DOHH2 (cell line): ENCODE results near the gene CCDC85C.

ENCODE experiments used
- H3F3A ChIP-seq: fragments of 200-600 bp; sonication (generic), shearing (Covaris generic); 2 replicates; pipeline ENCODE4 v1.6.0; 2016; ENCODE audit warnings: antibody characterized with exemption, mild to moderate bottlenecking; ENCODE audit not compliant: control insufficient read depth, insufficient read depth
- H3K27ac ChIP-seq: fragments of 200-600 bp; sonication (generic); 2 replicates; pipeline ENCODE4 v1.5.1; 2014; ENCODE audit warnings: low read depth, mild to moderate bottlenecking, low read length, moderate library complexity
- H3K27me3 ChIP-seq: fragments of 200-600 bp; sonication (generic); 2 replicates; pipeline ENCODE4 v1.6.1; 2014; ENCODE audit warnings: mild to moderate bottlenecking, low read length, mixed read lengths; ENCODE audit not compliant: control insufficient read depth
- H3K36me3 ChIP-seq: fragments of 200-600 bp; sonication (generic); 2 replicates; pipeline ENCODE4 v1.6.1; 2014; ENCODE audit warnings: mild to moderate bottlenecking, low read length, moderate library complexity, mixed read lengths; ENCODE audit not compliant: control insufficient read depth
- H3K4me1 ChIP-seq: fragments of 200-600 bp; sonication (generic); 2 replicates; pipeline ENCODE4 v1.6.1; 2014; ENCODE audit warnings: mild to moderate bottlenecking, low read length, mixed read lengths; ENCODE audit not compliant: control insufficient read depth
- H3K4me2 ChIP-seq: fragments of 200-600 bp; sonication (generic); 2 replicates; pipeline ENCODE4 v1.6.0; 2014; ENCODE audit warnings: mild to moderate bottlenecking, low read length, moderate library complexity
- H3K4me3 ChIP-seq: fragments of 200-600 bp; sonication (generic); 2 replicates; pipeline ENCODE4 v1.5.1; 2014; ENCODE audit warnings: mild to moderate bottlenecking, low read length, mixed read lengths
- H3K79me2 ChIP-seq: fragments of 200-600 bp; sonication (generic); 2 replicates; pipeline ENCODE4 v1.6.1; 2014; ENCODE audit warnings: mild to moderate bottlenecking, low read length, mixed read lengths; ENCODE audit not compliant: control insufficient read depth
- H3K9me2 ChIP-seq: fragments of 200-600 bp; sonication (generic); replicated peaks from 2 replicates; pipeline ENCODE4 v1.6.1; 2014; ENCODE audit warnings: mild to moderate bottlenecking, low read length, mixed read lengths; ENCODE audit not compliant: control insufficient read depth
- H3K9me3 ChIP-seq: fragments of 200-600 bp; sonication (generic); 2 replicates; pipeline ENCODE4 v1.6.1; 2014; ENCODE audit warnings: antibody characterized with exemption, low read length, mixed read lengths; ENCODE audit not compliant: control insufficient read depth, insufficient read depth
- H4K20me1 ChIP-seq: fragments of 200-600 bp; sonication (generic); 2 replicates; pipeline ENCODE4 v1.6.0; 2014; ENCODE audit warnings: low read depth, mild to moderate bottlenecking, antibody characterized with exemption, low read length, moderate library complexity; ENCODE audit not compliant: control insufficient read depth, insufficient read depth
- EZH2phosphoT487 ChIP-seq: fragments of 200-600 bp; sonication (generic); IDR thresholded peaks from 2 replicates; pipeline ENCODE4 v1.6.1; 2017; ENCODE audit warnings: borderline replicate concordance, mild to moderate bottlenecking, antibody characterized with exemption, low read length, moderate library complexity, mixed read lengths
- TF ChIP-seq, protein P1 (sequence below): fragments of 200-600 bp; sonication (generic); IDR thresholded peaks from one replicate; pipeline ENCODE4 v1.5.1; 2014; ENCODE audit warnings: antibody characterized with exemption, mild to moderate bottlenecking, low read depth, low read length; ENCODE audit not compliant: poor library complexity, severe bottlenecking

Gene CCDC85C

DNA sequence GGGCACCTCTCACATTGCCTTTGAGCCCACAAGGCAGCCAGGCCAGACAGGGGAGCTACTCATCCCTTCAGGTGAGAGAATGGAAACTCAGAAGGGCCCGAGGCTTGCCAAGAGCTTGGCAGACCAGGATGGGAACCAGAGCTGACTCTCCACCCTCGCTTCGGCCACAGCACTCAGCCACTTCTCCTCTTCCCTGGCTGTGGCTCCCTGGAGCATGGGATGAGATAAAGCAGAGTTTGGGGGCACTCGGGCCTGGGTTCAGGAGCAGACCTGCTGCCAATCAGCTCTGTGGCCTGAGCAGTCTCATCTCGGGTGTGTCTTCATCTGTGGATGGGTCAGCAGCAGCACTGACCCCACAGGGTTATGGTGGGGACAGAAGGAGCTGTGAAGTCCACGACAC is 20.0 kb upstream of the CCDC85C start:
- Histone ChIP-seq H3K27me3 (no peaks in the 10 kb centered on the region; the same call in 1 of the 2 replicates), H3F3A (no peaks in the 10 kb centered on the region), H3K36me3 (no peaks in the 10 kb centered on the region), H3K79me2 (no peaks in the 10 kb centered on the region), H3K4me3 (no peak overlapping the region), H3K4me1 (no peaks in the 10 kb centered on the region), H4K20me1 (no peaks in the 10 kb centered on the region; the same call in 1 of the 2 replicates), H3K9me3 (no peaks in the 10 kb centered on the region), H3K4me2 (no peak overlapping the region), H3K9me2 (no peaks in the 10 kb centered on the region), H3K27ac (no peak overlapping the region)
- no peak for TF ChIP-seq EZH2phosphoT487
- TF ChIP-seq, protein P1, sequence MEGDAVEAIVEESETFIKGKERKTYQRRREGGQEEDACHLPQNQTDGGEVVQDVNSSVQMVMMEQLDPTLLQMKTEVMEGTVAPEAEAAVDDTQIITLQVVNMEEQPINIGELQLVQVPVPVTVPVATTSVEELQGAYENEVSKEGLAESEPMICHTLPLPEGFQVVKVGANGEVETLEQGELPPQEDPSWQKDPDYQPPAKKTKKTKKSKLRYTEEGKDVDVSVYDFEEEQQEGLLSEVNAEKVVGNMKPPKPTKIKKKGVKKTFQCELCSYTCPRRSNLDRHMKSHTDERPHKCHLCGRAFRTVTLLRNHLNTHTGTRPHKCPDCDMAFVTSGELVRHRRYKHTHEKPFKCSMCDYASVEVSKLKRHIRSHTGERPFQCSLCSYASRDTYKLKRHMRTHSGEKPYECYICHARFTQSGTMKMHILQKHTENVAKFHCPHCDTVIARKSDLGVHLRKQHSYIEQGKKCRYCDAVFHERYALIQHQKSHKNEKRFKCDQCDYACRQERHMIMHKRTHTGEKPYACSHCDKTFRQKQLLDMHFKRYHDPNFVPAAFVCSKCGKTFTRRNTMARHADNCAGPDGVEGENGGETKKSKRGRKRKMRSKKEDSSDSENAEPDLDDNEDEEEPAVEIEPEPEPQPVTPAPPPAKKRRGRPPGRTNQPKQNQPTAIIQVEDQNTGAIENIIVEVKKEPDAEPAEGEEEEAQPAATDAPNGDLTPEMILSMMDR, result no peak

DNA sequence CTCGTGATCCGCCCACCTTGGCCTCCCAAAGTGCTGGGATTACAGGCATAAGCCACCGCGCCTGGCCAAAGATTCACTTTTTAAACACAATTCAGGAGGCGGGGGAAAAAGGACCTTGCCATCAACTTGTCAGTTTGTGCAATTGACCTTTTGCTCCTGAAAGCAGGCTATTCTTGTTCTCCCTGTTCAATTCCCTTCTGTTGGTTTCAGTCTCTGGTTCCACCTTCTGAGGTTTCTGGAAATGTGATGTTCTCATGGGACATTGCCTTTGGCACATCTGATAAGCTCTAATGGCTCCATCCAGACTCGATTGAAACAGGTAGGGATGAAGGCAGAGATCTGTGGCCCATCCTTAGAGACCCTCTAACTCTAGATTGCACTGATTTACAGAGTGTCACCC is 17.9 kb upstream of the CCDC85C start:
- Histone ChIP-seq H3K9me2 (no peaks in the 10 kb centered on the region), H3K36me3 (no peaks in the 10 kb centered on the region), H4K20me1 (no peaks in the 10 kb centered on the region; the same call in 1 of the 2 replicates), H3K27me3 (peaks cover under 1% of the 10 kb centered on the region; the same call in 1 of the 2 replicates), H3K4me1 (no peaks in the 10 kb centered on the region), H3K4me3 (no peak overlapping the region), H3K9me3 (no peaks in the 10 kb centered on the region), H3K4me2 (no peak overlapping the region), H3K27ac (no peak overlapping the region), H3F3A (no peaks in the 10 kb centered on the region), H3K79me2 (no peaks in the 10 kb centered on the region)
- no peak for TF ChIP-seq EZH2phosphoT487
- TF ChIP-seq, protein P1, result no peak

DNA sequence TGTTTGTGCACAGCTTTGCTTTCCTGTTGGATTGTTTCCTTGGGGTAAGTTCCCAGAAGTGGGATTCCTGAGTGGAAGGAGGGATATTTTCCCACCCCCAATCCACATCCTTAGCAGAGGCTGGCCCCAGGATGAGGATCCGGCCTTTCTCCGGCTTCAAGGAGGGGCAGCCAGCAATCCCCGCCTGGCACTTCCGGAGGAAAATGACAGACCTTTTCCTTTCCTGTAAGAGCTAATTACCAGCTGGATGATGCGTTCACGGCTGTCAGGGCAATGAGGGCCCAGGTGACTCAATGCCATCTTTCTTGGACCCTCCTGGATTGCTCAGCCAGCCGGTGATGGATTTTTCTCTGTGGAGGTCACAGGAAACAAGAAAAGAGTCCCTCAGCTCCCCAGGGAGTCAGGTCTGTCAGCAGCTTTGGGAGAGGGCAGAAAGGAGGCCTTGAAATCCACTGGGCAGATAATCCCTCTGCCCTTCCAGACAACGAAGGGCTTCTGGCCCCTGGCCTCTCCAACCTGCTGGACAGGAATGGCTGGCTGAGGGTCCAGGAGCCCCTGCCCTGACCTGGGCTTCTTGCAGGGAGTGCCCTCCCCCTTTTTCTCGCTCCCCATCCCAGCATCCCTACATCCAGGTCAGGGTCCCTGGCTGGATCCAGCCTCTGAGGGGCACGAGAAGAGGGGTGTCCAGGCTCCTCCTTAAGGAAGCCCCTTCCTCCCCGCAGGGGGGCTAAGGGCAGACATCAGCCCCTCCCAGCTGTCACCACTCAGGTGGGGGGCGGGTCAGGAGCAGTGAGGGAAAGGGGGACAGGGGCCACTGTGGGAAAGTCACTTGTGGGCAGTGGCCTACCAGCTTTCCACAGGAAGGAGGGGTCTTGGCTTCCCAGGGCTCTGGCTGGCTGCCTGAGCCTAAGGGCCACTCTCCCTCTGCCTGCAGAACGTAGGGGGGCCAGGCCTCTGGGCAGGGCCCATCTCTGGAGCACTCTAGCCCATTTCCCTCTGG is 16.1 kb upstream of the CCDC85C start:
- H3K4me2 ChIP-seq, result no peak overlapping the region
- H3F3A ChIP-seq, result no peaks in the 10 kb centered on the region
- TF ChIP-seq, protein P1, result no peak
- no peak for TF ChIP-seq EZH2phosphoT487
- H3K9me2 ChIP-seq, result no peaks in the 10 kb centered on the region
- no peaks in the 10 kb centered on the region; the same call in 1 of the 2 replicates for H4K20me1 ChIP-seq
- no peaks in the 10 kb centered on the region for H3K36me3 ChIP-seq
- H3K4me3 ChIP-seq, result no peak overlapping the region
- H3K4me1 ChIP-seq, result no peaks in the 10 kb centered on the region
- H3K27ac ChIP-seq, result no peak overlapping the region
- peaks cover 6% of the 10 kb centered on the region; the same call in 1 of the 2 replicates for H3K27me3 ChIP-seq
- no peaks in the 10 kb centered on the region for H3K9me3 ChIP-seq
- H3K79me2 ChIP-seq, result no peaks in the 10 kb centered on the region
